ENCODE results near the gene HAVCR2. TPM values are rescaled to one million over a fixed set of nuclear protein-coding genes. Genes with fewer than 3 reads are reported as not detected.

HAVCR2 gene
- polyA plus RNA-seq, 1 of the 3 experiments (the other 2 are of a cell fraction) = 0.12 TPM

DNA sequence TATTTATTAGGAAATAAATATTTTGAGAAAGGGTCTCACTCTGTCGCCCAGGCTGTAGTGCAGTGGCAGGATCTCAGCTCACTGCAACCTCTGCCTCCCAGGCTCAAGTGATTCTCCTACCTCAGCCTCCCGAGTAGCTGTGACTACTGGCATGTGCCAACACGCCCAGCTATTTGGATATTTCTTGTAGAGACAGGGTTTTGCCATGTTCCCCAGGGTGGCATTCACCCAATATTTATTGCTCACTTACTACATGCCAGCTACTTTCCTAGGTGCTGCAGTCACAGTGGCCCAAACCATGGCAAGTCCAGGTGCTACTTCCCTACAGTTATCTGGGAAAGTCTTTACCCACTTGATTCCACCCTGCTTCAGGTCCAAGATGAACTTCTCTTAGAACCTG is 42.2 kb upstream of the HAVCR2 start:
- no peaks in the 10 kb centered on the region for H3K36me3 ChIP-seq (replicated peaks in 1 of 2; ENCODE audit: control insufficient read depth in 1 of 2, insufficient read depth in 2 of 2, low read length in 1 of 2)
- TF ChIP-seq YY1 (IDR thresholded peaks at IDR 0.05; ENCODE audit: low read depth) (no peak), SMC3 (IDR thresholded peaks at IDR 0.05; ENCODE audit: low read depth, low read length) (no peak), FOSL2 (IDR thresholded peaks at IDR 0.05; ENCODE audit: borderline replicate concordance, low read depth) (no peak), POLR2AphosphoS5 (IDR thresholded peaks at IDR 0.05; ENCODE audit: low read depth, low read length) (no peak), ELF1 (IDR thresholded peaks at IDR 0.05) (no peak), RCOR1 (IDR thresholded peaks at IDR 0.05; ENCODE audit: low read length) (no peak), JUND (IDR thresholded peaks at IDR 0.05) (no peak), MXI1 (IDR thresholded peaks at IDR 0.05; ENCODE audit: low read depth, low read length) (no peak), RAD21 (IDR thresholded peaks at IDR 0.05; ENCODE audit: low read length) (no peak), NRF1 (IDR thresholded peaks at IDR 0.05; ENCODE audit: low read depth, low read length) (no peak), TAF1 (IDR thresholded peaks at IDR 0.05; ENCODE audit: borderline replicate concordance, low read depth, low read length) (no peak), EP300 (IDR thresholded peaks at IDR 0.05; ENCODE audit: borderline replicate concordance in 1 of 2, low read depth in 1 of 2, low read length in 1 of 2) (no peak), FOXM1 (IDR thresholded peaks at IDR 0.05; ENCODE audit: low read depth) (no peak), EZH2phosphoT487 (IDR thresholded peaks at IDR 0.05; ENCODE audit: borderline replicate concordance, low read depth) (no peak), FOXJ3 (CRISPR knock-in tag; IDR thresholded peaks at IDR 0.05) (no peak), RFX5 (IDR thresholded peaks at IDR 0.05; ENCODE audit: low read length) (no peak)
- TF ChIP-seq, protein P1, sequence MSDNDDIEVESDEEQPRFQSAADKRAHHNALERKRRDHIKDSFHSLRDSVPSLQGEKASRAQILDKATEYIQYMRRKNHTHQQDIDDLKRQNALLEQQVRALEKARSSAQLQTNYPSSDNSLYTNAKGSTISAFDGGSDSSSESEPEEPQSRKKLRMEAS (IDR thresholded peaks at IDR 0.05; ENCODE audit: low read depth) = no peak
- TF ChIP-seq, protein P2, sequence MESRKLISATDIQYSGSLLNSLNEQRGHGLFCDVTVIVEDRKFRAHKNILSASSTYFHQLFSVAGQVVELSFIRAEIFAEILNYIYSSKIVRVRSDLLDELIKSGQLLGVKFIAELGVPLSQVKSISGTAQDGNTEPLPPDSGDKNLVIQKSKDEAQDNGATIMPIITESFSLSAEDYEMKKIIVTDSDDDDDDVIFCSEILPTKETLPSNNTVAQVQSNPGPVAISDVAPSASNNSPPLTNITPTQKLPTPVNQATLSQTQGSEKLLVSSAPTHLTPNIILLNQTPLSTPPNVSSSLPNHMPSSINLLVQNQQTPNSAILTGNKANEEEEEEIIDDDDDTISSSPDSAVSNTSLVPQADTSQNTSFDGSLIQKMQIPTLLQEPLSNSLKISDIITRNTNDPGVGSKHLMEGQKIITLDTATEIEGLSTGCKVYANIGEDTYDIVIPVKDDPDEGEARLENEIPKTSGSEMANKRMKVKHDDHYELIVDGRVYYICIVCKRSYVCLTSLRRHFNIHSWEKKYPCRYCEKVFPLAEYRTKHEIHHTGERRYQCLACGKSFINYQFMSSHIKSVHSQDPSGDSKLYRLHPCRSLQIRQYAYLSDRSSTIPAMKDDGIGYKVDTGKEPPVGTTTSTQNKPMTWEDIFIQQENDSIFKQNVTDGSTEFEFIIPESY (IDR thresholded peaks at IDR 0.05; ENCODE audit: borderline replicate concordance, low read depth) = no peak
- TF ChIP-seq, protein P3, sequence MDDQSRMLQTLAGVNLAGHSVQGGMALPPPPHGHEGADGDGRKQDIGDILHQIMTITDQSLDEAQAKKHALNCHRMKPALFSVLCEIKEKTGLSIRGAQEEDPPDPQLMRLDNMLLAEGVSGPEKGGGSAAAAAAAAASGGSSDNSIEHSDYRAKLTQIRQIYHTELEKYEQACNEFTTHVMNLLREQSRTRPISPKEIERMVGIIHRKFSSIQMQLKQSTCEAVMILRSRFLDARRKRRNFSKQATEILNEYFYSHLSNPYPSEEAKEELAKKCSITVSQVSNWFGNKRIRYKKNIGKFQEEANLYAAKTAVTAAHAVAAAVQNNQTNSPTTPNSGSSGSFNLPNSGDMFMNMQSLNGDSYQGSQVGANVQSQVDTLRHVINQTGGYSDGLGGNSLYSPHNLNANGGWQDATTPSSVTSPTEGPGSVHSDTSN (IDR thresholded peaks at IDR 0.05) = no peak
- no peaks in the 10 kb centered on the region; the same call in 1 of the 2 replicates for H3K27me3 ChIP-seq (ENCODE audit: insufficient read depth)
- H3K4me1 ChIP-seq (ENCODE audit: control insufficient read depth in 1 of 2, insufficient read depth in 2 of 2, low read depth in 1 of 2, low read length in 1 of 2) = no peaks in the 10 kb centered on the region
- no peak overlapping the region for H3K9ac ChIP-seq
- H3K79me2 ChIP-seq (ENCODE audit: insufficient read depth) = no peaks in the 10 kb centered on the region
- no peaks in the 10 kb centered on the region for H3K9me2 ChIP-seq
- no peaks in the 10 kb centered on the region for H3K9me3 ChIP-seq
- no peak overlapping the region for H3K4me3 ChIP-seq (ENCODE audit: low read depth in 2 of 2, low read length in 1 of 2)
- ChIA-PET CTCF (interaction anchor here (0.6 to 1.1 kb wide), 2 partner anchors 162 to 800 kb away, joined by 3 read pairs; no protein-coding TSS in a partner anchor), POLR2A (no interaction called here)
- no peaks in the 10 kb centered on the region for H3F3A ChIP-seq (replicated peaks; ENCODE audit: insufficient read depth)
- 42% methylated on average over 3 of the region's 3 CpGs for WGBS (ENCODE audit: low lambda C conversion rate)
- H2AFZ ChIP-seq (ENCODE audit: low read depth) = no peak overlapping the region
- H3K4me2 ChIP-seq = no peak overlapping the region
- DNase-seq = no peak
- no peak overlapping the region for H3K27ac ChIP-seq (ENCODE audit: low read depth in 2 of 2, low read length in 1 of 2)
- H4K20me1 ChIP-seq (ENCODE audit: insufficient read depth) = no peaks in the 10 kb centered on the region

Data from SK-N-SH (cell line).